ENCODE data around the gene IMP4.

IMP4 gene

DNA sequence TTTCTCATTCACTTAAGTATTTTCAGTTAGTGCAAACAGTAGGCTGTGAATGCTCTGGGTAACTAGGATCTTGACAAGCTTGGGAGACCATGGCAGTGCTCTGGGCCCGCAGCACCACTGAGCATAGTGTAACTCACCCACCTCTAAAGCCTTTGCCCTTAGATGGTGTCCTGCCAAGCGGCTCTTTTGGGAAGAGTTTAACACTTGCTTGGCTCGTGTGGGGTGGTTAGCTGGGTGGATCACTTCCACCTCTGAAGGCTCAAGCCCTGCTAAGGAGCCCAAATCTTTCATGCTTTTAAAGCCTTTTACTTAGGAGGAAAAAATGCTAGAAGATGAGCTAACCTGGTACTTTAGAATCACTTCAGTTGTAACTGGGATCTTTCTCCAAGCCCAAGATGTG, 47.1 kb downstream of the IMP4 start:
- FAIRE-seq (no peak), DNase-seq (ENCODE audit: insufficient read length, low spot score) (no peak)
- TF ChIP-seq PAX5 (IDR thresholded peaks at IDR 0.05; ENCODE audit: insufficient read depth, low read length, severe bottlenecking), result no peak
- no peak for TF ChIP-seq POLR2A (IDR thresholded peaks at IDR 0.05; ENCODE audit: low read depth, low read length)
- TF ChIP-seq TAF1 (IDR thresholded peaks at IDR 0.05; ENCODE audit: low read depth, low read length), result no peak
- no peak for TF ChIP-seq SPI1 (IDR thresholded peaks at IDR 0.05; ENCODE audit: low read depth, low read length)
- TF ChIP-seq POU2F2 (IDR thresholded peaks at IDR 0.05; ENCODE audit: low read depth, low read length), result no peak
- no peak for TF ChIP-seq POLR2AphosphoS5 (IDR thresholded peaks at IDR 0.05; ENCODE audit: low read depth, low read length)

DNA sequence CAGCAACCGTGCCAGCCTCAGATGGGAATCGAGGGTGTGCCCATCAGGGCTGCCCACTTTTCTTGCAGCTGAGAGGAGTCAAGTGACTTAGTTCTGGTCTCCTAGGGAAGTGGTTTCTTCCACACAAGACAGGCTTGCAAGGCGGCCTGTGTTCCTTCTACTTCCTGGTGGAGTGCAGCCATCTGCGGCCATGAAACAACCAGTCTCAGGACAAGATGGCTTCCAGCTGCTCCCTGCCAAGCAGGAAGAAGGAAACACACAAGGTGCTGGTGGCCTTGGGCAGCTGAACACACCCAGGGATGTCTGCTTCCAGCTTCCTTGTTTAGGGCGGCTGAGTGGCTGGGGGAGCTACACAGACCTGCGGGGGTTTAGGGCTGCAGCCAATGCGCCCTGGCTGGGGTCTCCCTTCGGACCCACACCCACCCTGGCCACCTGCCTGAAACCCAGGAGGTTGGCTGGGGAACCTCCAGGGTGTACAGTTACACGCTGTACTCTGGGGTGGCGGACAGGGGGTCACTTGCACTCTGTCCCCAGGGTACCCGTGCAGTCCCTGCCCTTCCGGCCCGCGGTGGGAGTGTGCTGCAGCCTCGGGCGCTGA, 47.9 kb downstream of the IMP4 start:
- DNase-seq (ENCODE audit: insufficient read length, low spot score) (no peak), FAIRE-seq (peak; percentile 85)
- TF ChIP-seq TAF1 (IDR thresholded peaks at IDR 0.05; ENCODE audit: low read depth, low read length), result no peak
- TF ChIP-seq POLR2AphosphoS5 (IDR thresholded peaks at IDR 0.05; ENCODE audit: low read depth, low read length), result no peak
- 0 out of 2 replicates have a peak, but pooled peaks have one; percentile 15 for TF ChIP-seq SPI1 (IDR thresholded peaks at IDR 0.05; ENCODE audit: low read depth, low read length)
- no peak for TF ChIP-seq POU2F2 (IDR thresholded peaks at IDR 0.05; ENCODE audit: low read depth, low read length)
- no peak for TF ChIP-seq PAX5 (IDR thresholded peaks at IDR 0.05; ENCODE audit: insufficient read depth, low read length, severe bottlenecking)
- no peak; the same call in 1 of the 2 replicates for TF ChIP-seq POLR2A (IDR thresholded peaks at IDR 0.05; ENCODE audit: low read depth, low read length)

DNA sequence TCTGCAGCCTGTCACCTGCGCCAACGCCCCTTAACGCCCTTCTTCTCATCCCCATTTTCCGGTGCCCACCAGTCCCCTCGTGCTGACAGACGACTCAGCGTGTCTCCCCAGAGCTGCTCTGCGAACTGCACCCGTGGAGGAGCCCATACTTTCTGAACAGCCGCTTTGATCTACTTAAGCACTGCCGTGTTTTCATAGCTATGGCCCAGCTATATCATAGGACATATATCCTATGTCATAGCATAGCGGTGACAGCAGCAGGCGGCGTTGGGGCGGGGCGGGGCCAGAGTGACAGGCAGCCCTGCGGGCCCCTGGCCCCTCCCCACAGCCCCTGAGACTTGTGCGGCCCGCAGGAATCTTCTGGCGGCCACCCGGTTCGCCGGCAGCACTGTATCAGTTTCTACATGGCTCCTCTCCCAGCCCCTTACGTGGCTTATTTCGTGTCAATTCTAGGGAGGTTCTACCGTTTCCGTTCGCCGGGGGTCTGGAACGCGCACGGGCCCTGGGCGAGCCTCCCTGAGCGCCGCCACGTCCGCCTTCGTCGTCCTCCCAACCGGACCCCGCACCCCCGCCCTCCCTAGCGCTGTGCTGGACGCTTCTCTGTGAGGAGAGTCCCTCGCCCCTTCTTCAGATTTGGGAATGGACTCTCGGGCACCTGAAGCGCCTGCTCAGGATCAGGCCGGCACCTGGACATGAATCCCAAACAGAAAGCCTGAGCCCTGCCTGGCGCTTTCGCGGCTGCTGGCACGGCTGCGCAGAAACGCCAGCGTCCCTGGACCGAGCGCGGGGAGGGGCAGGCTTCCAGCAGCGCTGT, 48.6 kb downstream of the IMP4 start:
- peak; percentile 62 for DNase-seq (ENCODE audit: insufficient read length, low spot score)
- peak; percentile 84 for FAIRE-seq
- TF ChIP-seq SPI1 (IDR thresholded peaks at IDR 0.05; ENCODE audit: low read depth, low read length) (no peak), PAX5 (IDR thresholded peaks at IDR 0.05; ENCODE audit: insufficient read depth, low read length, severe bottlenecking) (no peak), POLR2A (IDR thresholded peaks at IDR 0.05; ENCODE audit: low read depth, low read length) (0 out of 2 replicates have a peak, but pooled peaks have one; percentile 44), POU2F2 (IDR thresholded peaks at IDR 0.05; ENCODE audit: low read depth, low read length) (no peak), TAF1 (IDR thresholded peaks at IDR 0.05; ENCODE audit: low read depth, low read length) (no peak), POLR2AphosphoS5 (IDR thresholded peaks at IDR 0.05; ENCODE audit: low read depth, low read length) (no peak)

DNA sequence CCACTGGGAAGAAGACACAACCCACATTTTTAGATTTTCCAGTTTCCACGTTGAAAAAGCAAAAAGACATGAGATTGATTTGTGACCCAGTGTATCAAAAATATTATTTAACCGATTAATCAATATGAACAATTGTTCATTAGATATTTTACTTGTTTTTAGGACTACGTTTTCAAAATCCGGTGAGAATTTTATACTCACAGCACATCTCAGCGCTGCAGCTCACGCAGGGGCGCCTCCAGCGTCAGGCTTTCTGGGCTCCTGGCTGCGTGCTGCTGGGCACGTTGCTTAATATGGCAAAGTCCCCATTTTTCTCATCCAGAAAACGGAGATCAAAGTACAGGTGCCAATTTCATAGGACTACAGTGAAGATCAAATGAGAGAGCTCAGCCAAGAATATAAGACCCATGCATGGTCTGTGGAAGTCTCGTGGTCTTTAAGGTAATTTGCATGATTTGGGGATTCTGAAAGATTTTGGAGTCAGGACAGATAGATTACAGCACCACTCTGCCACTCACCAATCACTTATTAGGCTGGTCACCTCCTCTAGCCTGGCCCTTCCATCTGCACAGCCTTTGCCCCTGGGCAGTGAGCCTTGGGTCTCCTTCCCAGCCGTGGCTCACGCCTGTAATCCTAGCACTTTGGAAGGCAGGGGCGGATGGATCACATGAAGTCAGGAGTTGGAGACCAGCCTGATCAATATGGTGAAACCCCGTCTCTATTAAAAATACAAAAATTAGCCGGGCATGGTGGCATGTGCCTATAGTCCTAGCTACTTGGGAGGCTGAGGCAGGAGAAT, 49.4 kb downstream of the IMP4 start:
- FAIRE-seq (no peak), DNase-seq (ENCODE audit: insufficient read length, low spot score) (no peak)
- no peak for TF ChIP-seq POLR2AphosphoS5 (IDR thresholded peaks at IDR 0.05; ENCODE audit: low read depth, low read length)
- TF ChIP-seq PAX5 (IDR thresholded peaks at IDR 0.05; ENCODE audit: insufficient read depth, low read length, severe bottlenecking), result no peak
- no peak for TF ChIP-seq SPI1 (IDR thresholded peaks at IDR 0.05; ENCODE audit: low read depth, low read length)
- TF ChIP-seq TAF1 (IDR thresholded peaks at IDR 0.05; ENCODE audit: low read depth, low read length), result no peak
- no peak for TF ChIP-seq POU2F2 (IDR thresholded peaks at IDR 0.05; ENCODE audit: low read depth, low read length)
- no peak for TF ChIP-seq POLR2A (IDR thresholded peaks at IDR 0.05; ENCODE audit: low read depth, low read length)

DNA sequence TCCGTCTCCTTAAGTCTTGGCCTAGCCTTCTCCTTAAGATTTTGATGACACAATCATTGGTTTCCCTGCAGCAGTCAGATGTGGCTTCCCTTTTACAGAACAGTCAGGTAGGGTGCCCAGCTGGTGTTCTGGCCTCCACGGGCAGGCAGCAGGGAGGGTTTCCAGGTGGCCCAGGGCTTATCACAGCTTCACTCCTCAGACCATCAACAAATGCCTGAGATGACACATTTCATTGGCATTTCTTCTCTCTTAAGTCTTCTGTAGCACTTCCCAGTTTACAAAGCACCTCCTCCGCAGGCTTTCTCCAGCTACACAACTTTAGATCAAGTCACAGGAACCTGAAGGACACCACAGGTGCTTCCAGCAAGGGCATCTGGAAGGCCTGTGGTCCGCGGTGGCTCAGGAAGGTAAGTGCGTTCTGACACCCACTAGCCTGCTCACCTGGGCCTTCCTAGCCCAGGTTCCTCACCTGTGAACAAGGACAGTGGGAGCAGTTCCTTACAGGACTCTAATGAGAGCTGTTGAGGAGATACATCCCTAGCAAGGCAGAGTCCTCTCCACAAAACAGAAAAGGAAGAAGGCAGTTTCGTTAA, 50.7 kb downstream of the IMP4 start:
- no peak for DNase-seq (ENCODE audit: insufficient read length, low spot score)
- FAIRE-seq, result no peak
- no peak for TF ChIP-seq PAX5 (IDR thresholded peaks at IDR 0.05; ENCODE audit: insufficient read depth, low read length, severe bottlenecking)
- no peak for TF ChIP-seq POU2F2 (IDR thresholded peaks at IDR 0.05; ENCODE audit: low read depth, low read length)
- TF ChIP-seq POLR2AphosphoS5 (IDR thresholded peaks at IDR 0.05; ENCODE audit: low read depth, low read length), result no peak
- TF ChIP-seq SPI1 (IDR thresholded peaks at IDR 0.05; ENCODE audit: low read depth, low read length), result no peak
- no peak for TF ChIP-seq TAF1 (IDR thresholded peaks at IDR 0.05; ENCODE audit: low read depth, low read length)
- TF ChIP-seq POLR2A (IDR thresholded peaks at IDR 0.05; ENCODE audit: low read depth, low read length), result no peak
